Suprapubic skin (tissue), 4 donors: ENCODE results near the gene CKAP2.

ENCODE experiments used
- EP300 ChIP-seq: sonication (generic); formaldehyde crosslinking; IDR thresholded peaks from one replicate; pipeline ENCODE4 v1.6.1; 2017; ENCODE audit warnings: antibody characterized with exemption
- POLR2A ChIP-seq, 2 donors: fragments of 450-650 bp; IDR thresholded peaks; one replicate each; pipeline ENCODE4 v1.6.1; 2017; ENCODE audit warnings: antibody characterized with exemption in 2 of 2, mild to moderate bottlenecking in 2 of 2, moderate library complexity in 2 of 2
- POLR2AphosphoS5 ChIP-seq, 3 donors: sonication (generic); formaldehyde crosslinking; IDR thresholded peaks; one replicate each; pipeline ENCODE4 v1.6.1; 2017; ENCODE audit warnings: antibody characterized with exemption in 3 of 3
- TF ChIP-seq, protein P1 (sequence below), 2 donors: fragments of 200-600 bp in 1 of 2; fragments of 450-650 bp in 1 of 2; sonication (generic) in 1 of 2; IDR thresholded peaks; one replicate each; pipeline ENCODE4 v1.5.1; 2016 to 2019; ENCODE audit warnings: antibody characterized with exemption in 2 of 2, mild to moderate bottlenecking in 1 of 2, moderate library complexity in 1 of 2

- TF ChIP-seq, protein P1, sequence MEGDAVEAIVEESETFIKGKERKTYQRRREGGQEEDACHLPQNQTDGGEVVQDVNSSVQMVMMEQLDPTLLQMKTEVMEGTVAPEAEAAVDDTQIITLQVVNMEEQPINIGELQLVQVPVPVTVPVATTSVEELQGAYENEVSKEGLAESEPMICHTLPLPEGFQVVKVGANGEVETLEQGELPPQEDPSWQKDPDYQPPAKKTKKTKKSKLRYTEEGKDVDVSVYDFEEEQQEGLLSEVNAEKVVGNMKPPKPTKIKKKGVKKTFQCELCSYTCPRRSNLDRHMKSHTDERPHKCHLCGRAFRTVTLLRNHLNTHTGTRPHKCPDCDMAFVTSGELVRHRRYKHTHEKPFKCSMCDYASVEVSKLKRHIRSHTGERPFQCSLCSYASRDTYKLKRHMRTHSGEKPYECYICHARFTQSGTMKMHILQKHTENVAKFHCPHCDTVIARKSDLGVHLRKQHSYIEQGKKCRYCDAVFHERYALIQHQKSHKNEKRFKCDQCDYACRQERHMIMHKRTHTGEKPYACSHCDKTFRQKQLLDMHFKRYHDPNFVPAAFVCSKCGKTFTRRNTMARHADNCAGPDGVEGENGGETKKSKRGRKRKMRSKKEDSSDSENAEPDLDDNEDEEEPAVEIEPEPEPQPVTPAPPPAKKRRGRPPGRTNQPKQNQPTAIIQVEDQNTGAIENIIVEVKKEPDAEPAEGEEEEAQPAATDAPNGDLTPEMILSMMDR (IDR thresholded peaks at IDR 0.05), result no peak
- no peak for TF ChIP-seq EP300
- no peak for TF ChIP-seq POLR2A (IDR thresholded peaks at IDR 0.05)
- no peak for TF ChIP-seq POLR2AphosphoS5 (IDR thresholded peaks at IDR 0.05)
These were observed 43.1 kb upstream of the CKAP2 start for GRCh38 chr13:52412128-52412527.
